ENCODE data around the gene TMIGD2. TPM values are rescaled to one million over a fixed set of nuclear protein-coding genes. Genes with fewer than 3 reads are reported as not detected.

Gene TMIGD2
- total RNA-seq, 2 donors from 2014 or later, result not detected

DNA sequence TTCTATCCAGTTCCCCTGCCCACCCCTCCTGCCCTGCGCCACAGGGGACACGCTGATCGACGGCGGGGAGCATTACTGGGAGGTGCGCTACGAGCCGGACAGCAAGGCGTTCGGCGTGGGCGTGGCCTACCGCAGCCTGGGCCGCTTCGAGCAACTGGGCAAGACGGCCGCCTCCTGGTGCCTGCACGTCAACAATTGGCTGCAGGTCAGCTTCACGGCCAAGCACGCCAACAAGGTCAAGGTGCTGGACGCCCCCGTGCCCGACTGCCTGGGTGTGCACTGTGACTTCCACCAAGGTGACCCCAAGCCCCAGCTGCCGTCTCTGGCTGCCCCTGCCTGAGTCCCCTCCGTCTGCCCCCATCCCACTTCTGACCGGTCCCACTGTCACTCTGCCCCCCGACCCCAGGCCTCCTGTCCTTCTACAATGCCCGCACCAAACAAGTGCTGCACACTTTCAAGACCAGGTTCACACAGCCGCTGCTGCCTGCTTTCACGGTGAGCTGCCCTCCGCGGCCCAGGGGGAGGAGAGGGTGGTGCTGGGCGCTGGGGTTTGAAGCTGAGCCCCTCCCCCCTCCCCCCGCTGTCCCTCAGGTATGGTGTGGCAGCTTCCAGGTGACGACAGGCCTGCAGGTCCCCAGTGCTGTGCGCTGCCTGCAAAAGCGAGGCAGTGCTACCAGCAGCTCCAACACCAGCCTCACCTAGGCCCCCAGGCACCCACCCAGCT, 20.9 kb upstream of the TMIGD2 start:
- no peak overlapping the region for H3K27ac ChIP-seq
- ATAC-seq, result no peak

DNA sequence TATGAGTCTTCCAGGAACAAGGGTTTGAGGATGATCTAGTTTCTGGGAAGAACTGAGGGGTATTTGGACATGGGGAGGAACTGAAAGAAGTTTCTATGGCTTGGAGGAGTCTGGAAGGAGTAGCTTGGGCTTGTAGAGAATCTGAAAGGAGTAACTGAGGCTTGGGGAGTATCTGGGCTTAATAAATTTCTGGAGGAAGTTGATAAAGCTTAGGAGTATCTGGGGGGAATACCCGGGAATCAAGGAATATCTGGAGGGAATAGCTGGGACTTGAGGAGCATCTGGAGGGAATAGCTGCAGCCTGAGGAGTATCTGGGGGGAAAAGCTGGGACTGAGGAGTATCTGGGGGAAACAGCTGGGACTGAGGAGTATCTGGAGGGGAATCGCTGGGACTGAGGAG, 18.2 kb upstream of the TMIGD2 start:
- Histone ChIP-seq H3K4me1 (no peaks in the 10 kb centered on the region), H3K36me3 (replicated peaks in 1 of 2; ENCODE audit: insufficient read depth in 1 of 2, low read depth in 2 of 2) (no peaks in the 10 kb centered on the region), H3K9me3 (no peaks in the 10 kb centered on the region), H3K27me3 (no peaks in the 10 kb centered on the region), H3K27ac (no peak overlapping the region), H3K4me3 (no peak overlapping the region)
- ATAC-seq (no peak), DNase-seq (no peak)
- TF ChIP-seq POLR2A (IDR thresholded peaks at IDR 0.05), result no peak
- TF ChIP-seq, protein P1, sequence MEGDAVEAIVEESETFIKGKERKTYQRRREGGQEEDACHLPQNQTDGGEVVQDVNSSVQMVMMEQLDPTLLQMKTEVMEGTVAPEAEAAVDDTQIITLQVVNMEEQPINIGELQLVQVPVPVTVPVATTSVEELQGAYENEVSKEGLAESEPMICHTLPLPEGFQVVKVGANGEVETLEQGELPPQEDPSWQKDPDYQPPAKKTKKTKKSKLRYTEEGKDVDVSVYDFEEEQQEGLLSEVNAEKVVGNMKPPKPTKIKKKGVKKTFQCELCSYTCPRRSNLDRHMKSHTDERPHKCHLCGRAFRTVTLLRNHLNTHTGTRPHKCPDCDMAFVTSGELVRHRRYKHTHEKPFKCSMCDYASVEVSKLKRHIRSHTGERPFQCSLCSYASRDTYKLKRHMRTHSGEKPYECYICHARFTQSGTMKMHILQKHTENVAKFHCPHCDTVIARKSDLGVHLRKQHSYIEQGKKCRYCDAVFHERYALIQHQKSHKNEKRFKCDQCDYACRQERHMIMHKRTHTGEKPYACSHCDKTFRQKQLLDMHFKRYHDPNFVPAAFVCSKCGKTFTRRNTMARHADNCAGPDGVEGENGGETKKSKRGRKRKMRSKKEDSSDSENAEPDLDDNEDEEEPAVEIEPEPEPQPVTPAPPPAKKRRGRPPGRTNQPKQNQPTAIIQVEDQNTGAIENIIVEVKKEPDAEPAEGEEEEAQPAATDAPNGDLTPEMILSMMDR (IDR thresholded peaks at IDR 0.05), result no peak
- WGBS, 2 donors, result 83 to 95% methylated on average over 2 of the region's 2 CpGs
- intact Hi-C loops (cut with DNase I), result no loop called here

More for the DNA sequence above, 20.9 kb upstream of the TMIGD2 start:
- 46 to 56% methylated on average over 8 to 33 of the region's 37 CpGs for whole genome bisulfite sequencing, 2 donors
- H3K27me3 ChIP-seq, result no peaks in the 10 kb centered on the region
- H3K36me3 ChIP-seq (replicated peaks in 1 of 2; ENCODE audit: insufficient read depth in 1 of 2, low read depth in 2 of 2), result no peaks in the 10 kb centered on the region
- H3K4me3 ChIP-seq, result no peak overlapping the region
- TF ChIP-seq POLR2A (IDR thresholded peaks at IDR 0.05), result no peak
- TF ChIP-seq, protein P1 (IDR thresholded peaks at IDR 0.05), result no peak
- DNase-seq, result peak; percentile 30 to 58 (median 36)
- H3K9me3 ChIP-seq, result no peaks in the 10 kb centered on the region
- intact Hi-C loops (cut with DNase I), result no loop called here
- peaks cover 12% of the 10 kb centered on the region for H3K4me1 ChIP-seq

DNA sequence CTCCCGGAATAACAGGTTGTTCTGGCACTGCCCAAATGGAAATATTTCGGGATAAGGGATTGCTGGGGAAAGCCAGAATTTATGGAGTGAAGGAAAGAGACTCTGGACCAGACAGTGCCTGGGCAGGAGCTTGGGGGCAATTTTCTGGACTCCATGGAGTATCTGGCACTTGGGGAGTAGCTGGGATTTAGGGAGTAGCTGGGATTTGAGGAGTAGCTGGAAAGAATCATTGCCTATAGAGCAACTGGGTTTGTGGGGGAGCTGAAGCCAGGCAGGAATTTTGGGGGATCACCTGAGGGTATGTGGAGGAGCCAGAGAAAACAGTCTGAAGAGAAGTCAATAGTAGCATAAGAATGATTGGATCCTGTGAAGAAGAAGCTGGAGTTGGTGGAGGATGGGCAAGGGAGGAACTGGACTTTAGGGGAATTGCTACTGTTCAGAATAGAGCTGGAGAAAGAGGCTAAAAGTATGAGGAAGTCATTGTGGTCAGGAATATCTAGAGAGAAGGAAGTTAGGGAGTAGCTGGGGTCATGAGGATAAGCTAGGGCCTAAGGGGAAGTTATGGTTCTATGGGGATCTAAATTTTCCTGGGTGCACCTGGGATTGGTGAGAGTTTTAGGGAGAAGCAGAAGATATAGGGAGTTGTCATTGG, 17.0 kb upstream of the TMIGD2 start:
- H3K36me3 ChIP-seq (replicated peaks in 1 of 2; ENCODE audit: insufficient read depth in 1 of 2, low read depth in 2 of 2), result no peaks in the 10 kb centered on the region
- no peak overlapping the region for H3K4me3 ChIP-seq
- no peak for ATAC-seq
- no peaks in the 10 kb centered on the region for H3K4me1 ChIP-seq
- intact Hi-C loops (cut with DNase I), result no loop called here
- WGBS, 2 donors, result 77 to 93% methylated on average over 2 of the region's 2 CpGs
- no peak for DNase-seq
- no peaks in the 10 kb centered on the region for H3K9me3 ChIP-seq
- H3K27me3 ChIP-seq, result no peaks in the 10 kb centered on the region
- H3K27ac ChIP-seq, result no peak overlapping the region
- TF ChIP-seq POLR2A (IDR thresholded peaks at IDR 0.05), result no peak
- TF ChIP-seq, protein P1 (IDR thresholded peaks at IDR 0.05), result no peak

DNA sequence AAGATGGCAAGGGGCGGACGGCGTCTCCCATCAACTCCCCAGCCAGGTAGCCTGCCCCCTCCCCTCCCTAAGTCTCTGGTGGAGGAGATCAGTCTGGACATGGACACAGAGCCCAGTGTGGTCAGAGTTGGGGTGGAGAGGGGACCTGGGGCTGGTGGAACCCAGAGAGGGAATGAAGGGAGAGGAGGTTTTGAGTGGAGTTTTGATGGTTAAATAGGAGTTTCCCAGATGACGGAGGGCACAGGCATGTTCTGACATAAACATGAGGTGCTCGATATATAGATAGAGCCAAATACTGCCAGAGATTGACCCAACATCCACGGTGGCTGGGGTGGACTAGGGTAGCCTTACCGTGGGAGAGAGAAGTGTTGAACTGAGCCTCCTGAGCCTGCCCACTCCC, 16.3 kb upstream of the TMIGD2 start:
- WGBS, 2 donors, result 86 to 87% methylated on average over 7 of the region's 7 CpGs
- Histone ChIP-seq H3K36me3 (replicated peaks in 1 of 2; ENCODE audit: insufficient read depth in 1 of 2, low read depth in 2 of 2) (no peaks in the 10 kb centered on the region), H3K4me3 (no peak overlapping the region), H3K27ac (no peak overlapping the region), H3K27me3 (no peaks in the 10 kb centered on the region), H3K4me1 (no peaks in the 10 kb centered on the region), H3K9me3 (no peaks in the 10 kb centered on the region)
- no peak for DNase-seq
- TF ChIP-seq, protein P1 (IDR thresholded peaks at IDR 0.05), result no peak
- no peak for TF ChIP-seq POLR2A (IDR thresholded peaks at IDR 0.05)
- intact Hi-C loops (cut with DNase I), result no loop called here
- ATAC-seq, result no peak

Measured in body of pancreas (tissue), 4 donors.